ENCODE data around the gene PPP1R14B.

PPP1R14B gene

DNA sequence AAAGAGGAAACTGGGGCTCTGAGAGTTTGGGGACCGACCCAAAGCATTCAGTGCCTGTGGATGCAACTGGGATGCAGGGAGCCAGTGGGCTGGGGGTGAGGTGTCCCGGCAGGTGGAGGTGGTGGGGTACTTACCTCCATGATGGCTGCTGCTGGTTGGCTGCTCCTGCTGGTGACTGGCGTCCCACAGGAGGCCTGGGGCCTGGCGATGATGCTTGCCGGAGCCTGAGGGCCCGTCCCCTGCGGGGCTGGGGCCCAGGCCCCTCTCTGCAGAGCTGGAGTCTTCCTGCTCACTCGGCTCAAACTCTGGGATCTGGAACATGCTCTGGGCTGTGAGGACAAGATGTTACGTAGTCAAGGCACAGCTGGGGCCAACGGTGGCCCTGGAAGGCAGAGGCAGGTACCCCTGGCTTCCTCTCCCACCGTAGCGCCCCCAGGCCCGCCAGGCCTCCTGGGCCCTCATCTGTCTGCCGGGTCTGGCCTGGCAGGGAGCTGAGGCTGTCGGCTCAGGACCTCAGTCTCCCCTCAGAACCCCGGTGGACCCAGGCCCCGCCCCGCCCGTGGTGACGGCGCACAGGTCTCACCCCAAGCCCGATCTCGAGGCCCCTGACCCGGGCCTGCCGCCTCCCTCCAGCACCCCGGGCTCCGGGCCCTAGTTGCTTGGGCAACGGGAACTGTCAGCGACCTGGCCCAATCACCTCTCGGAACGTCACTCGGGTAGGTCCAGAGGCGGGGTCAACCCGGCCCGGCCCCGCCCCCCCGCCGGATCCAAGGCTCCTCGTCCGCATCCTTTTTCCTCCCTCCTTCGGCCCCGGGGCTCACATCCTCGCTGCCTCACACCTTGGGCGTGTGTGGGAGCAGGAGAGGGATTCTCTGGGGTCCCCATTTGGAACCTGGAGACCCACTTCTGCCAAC is 37.6 kb upstream of the PPP1R14B start, which contains the start of gene BAD:
Gene BAD (minus strand): TSS at position 618 of the 914 bp plus-strand sequence. CDS start 297 bp downstream, at position 321.
- TF ChIP-seq, protein P1, sequence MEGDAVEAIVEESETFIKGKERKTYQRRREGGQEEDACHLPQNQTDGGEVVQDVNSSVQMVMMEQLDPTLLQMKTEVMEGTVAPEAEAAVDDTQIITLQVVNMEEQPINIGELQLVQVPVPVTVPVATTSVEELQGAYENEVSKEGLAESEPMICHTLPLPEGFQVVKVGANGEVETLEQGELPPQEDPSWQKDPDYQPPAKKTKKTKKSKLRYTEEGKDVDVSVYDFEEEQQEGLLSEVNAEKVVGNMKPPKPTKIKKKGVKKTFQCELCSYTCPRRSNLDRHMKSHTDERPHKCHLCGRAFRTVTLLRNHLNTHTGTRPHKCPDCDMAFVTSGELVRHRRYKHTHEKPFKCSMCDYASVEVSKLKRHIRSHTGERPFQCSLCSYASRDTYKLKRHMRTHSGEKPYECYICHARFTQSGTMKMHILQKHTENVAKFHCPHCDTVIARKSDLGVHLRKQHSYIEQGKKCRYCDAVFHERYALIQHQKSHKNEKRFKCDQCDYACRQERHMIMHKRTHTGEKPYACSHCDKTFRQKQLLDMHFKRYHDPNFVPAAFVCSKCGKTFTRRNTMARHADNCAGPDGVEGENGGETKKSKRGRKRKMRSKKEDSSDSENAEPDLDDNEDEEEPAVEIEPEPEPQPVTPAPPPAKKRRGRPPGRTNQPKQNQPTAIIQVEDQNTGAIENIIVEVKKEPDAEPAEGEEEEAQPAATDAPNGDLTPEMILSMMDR (IDR thresholded peaks at IDR 0.05; ENCODE audit: insufficient read depth, low read length, poor library complexity, severe bottlenecking) = no peak
- Histone ChIP-seq H3K4me3 (replicated peaks; ENCODE audit: low read depth, low read length) (peak within 1 kb of the TSS; percentile 64), H3K36me3 (ENCODE audit: control insufficient read depth, insufficient read depth, low read length) (peaks cover 2% of the 10 kb centered on the region; the same call in 1 of the 2 replicates), H3K27me3 (replicated peaks; ENCODE audit: control insufficient read depth, insufficient read depth, low read length) (no peaks in the 10 kb centered on the region)
- DNase-seq (ENCODE audit: extremely low read depth, insufficient read length) = peak; percentile 91

DNA sequence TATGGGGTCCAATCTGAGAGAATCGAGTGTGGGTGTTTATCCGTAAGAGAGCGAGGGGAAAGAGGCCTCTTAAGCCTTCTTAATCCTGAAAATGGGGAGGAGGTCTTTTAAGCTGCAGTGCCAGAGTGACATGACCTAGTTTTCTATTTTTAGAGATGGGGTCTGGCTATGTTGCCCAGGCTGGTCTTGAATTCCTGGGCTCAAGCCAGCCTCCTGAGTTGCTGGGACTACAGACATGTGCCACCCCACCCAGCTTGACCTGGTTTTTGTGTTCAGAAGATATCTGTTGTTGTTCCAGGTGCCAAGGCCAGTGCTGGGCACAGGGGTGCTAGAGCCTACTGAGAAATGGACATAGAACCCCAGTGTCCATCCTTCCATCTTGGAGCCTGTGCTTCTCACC is 36.3 kb upstream of the PPP1R14B start:
- Histone ChIP-seq H3K4me3 (replicated peaks; ENCODE audit: low read depth, low read length) (no peak overlapping the region), H3K27me3 (replicated peaks; ENCODE audit: control insufficient read depth, insufficient read depth, low read length) (no peaks in the 10 kb centered on the region), H3K36me3 (ENCODE audit: control insufficient read depth, insufficient read depth, low read length) (peaks cover 8% of the 10 kb centered on the region)
- TF ChIP-seq, protein P1 (IDR thresholded peaks at IDR 0.05; ENCODE audit: insufficient read depth, low read length, poor library complexity, severe bottlenecking) = no peak
- DNase-seq (ENCODE audit: extremely low read depth, insufficient read length) = no peak

DNA sequence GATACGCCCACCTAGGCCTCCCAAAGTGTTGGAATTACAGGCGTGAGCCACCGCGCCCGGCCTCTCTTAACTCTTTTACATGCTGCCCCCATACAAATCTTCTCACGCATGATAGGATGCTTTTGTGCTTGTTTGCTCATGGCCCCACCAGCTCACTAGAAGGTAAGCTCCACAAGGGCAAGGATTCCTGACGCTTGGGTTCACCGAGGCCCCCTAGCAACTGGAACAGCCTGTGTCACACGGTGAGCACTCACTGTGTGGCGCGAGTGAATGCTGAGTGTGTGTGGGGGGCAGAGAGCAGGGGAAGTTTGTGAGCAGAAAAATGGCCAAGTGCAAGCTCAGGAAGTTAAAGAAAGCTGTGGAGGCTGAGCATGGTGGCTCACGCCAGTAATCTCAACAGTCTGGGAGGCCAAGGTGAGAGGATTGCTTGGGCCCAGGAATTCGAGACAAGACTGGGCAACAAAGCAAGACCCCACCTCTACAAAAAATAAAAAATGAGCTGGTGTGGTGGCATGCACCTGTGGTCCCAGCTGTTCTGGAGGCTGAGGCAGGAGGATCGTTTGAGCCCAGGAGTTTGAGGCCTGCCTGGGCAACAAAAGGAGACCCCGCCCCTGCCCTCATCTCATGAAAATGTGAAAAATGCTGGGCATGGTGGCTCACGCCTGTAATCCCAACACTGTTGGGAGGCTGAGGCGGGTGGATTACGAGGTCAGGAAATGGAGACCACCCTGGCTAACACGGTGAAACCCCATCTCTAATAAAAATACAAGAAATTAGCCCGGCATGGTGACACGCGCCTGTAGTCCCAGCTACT is 35.4 kb upstream of the PPP1R14B start:
- Histone ChIP-seq H3K36me3 (ENCODE audit: control insufficient read depth, insufficient read depth, low read length) (peaks cover 10% of the 10 kb centered on the region), H3K27me3 (replicated peaks; ENCODE audit: control insufficient read depth, insufficient read depth, low read length) (no peaks in the 10 kb centered on the region), H3K4me3 (replicated peaks; ENCODE audit: low read depth, low read length) (no peak overlapping the region)
- TF ChIP-seq, protein P1 (IDR thresholded peaks at IDR 0.05; ENCODE audit: insufficient read depth, low read length, poor library complexity, severe bottlenecking) = no peak
- DNase-seq (ENCODE audit: extremely low read depth, insufficient read length) = no peak

DNA sequence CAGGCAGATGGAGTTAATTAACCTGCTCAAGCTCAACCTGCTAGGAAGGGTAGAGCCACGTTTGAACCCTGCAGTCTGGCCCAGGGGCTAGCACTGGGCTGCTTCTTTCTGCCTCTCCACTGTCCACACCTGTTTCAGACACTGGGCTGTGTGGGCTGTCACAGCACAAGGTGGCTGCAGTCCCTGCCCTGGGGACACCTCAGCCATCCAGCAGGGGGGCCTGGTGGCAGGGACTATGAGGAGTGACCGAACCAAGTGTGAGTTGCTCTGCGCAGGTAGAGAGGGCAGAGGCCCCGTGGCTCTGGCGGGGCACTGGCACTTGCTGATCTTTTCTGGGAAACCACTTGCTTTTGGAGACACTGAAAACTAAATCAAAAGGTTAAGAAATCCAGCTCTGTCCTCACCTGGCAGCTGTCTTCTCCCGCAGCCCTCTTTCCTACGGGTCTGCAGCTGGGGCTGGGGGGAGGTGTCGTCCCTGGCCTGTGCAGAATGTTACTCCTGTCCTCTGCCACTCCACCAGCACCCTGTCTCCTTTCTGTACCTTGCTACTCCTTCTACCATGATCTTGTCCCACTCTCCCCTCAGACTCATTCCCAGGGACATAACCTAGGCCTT is 31.9 kb upstream of the PPP1R14B start:
- Histone ChIP-seq H3K27me3 (replicated peaks; ENCODE audit: control insufficient read depth, insufficient read depth, low read length) (no peaks in the 10 kb centered on the region), H3K4me3 (replicated peaks; ENCODE audit: low read depth, low read length) (no peak overlapping the region), H3K36me3 (ENCODE audit: control insufficient read depth, insufficient read depth, low read length) (peaks cover 14% of the 10 kb centered on the region)
- DNase-seq (ENCODE audit: extremely low read depth, insufficient read length) = peak; percentile 0
- TF ChIP-seq, protein P1 (IDR thresholded peaks at IDR 0.05; ENCODE audit: insufficient read depth, low read length, poor library complexity, severe bottlenecking) = no peak

DNA sequence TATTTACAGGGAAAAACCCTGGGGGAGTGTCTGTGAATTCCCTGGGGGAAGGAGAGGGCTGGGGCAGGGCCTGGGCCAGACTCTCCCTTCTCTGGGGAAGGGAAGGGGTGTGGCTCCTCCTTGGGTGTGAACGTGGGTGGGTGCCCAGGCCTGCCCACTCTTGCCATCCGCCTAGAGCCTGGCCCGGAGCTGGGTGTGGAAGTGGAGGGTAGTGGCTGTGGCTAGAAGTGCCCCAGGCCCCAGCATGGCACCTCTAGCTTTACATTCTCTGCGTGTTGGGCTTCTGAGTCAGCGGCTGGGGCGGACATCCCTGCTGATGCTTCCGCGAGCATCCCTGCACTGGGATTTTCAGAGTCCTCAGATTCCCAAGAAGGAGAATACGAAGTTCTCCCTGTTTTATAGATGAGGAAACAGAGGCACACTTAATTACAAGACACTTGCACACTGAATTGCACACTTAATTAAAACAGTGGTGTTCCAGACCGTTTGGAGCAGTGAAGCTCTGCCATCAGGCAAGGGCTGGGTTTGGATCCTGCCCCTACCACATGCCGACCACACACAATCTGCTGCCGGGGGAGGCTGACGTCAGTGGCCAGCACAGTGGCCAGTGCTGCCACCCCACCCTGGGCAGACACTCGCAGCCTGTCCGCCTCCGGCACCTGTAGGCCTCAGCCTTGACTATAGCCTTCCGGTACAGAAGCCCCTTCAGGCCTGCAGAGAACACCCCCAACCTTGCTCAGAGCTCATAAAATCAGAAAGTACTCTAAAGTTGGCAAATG is 30.1 kb upstream of the PPP1R14B start:
- Histone ChIP-seq H3K27me3 (replicated peaks; ENCODE audit: control insufficient read depth, insufficient read depth, low read length) (no peaks in the 10 kb centered on the region), H3K36me3 (ENCODE audit: control insufficient read depth, insufficient read depth, low read length) (peaks cover 12% of the 10 kb centered on the region), H3K4me3 (replicated peaks; ENCODE audit: low read depth, low read length) (no peak overlapping the region)
- TF ChIP-seq, protein P1 (IDR thresholded peaks at IDR 0.05; ENCODE audit: insufficient read depth, low read length, poor library complexity, severe bottlenecking) = no peak
- DNase-seq (ENCODE audit: extremely low read depth, insufficient read length) = peak; percentile 2
